G401.6 (cell line): ENCODE results near the gene SPTSSA.
"Not testable (repeated sequence)": the region's sequence is repeated elsewhere in the genome, so short reads cannot be mapped to it uniquely, and the experiment has no call there.

Experiments
- FAIRE-seq: peaks from 2 replicates; lab custom pipeline; 2012; peaks lifted over from hg19 to GRCh38; lab: Jason Lieb, UNC

SPTSSA gene

GRCh38 chr14:34426313-34427295 is 35.4 kb downstream of the SPTSSA start:
- FAIRE-seq, result no peak

- FAIRE-seq, result no peak
Measured at GRCh38 chr14:34425095-34425851, 36.8 kb downstream of the SPTSSA start.

- no peak for FAIRE-seq
Measured at GRCh38 chr14:34424488-34424887, 37.6 kb downstream of the SPTSSA start.

- no peak for FAIRE-seq
Measured at GRCh38 chr14:34423445-34423844, 38.6 kb downstream of the SPTSSA start.

- FAIRE-seq, result no peak
Measured at GRCh38 chr14:34420547-34421150, 41.4 kb downstream of the SPTSSA start.

GRCh38 chr14:34409721-34410120 is 52.3 kb downstream of the SPTSSA start:
- no peak for FAIRE-seq

- no peak for FAIRE-seq
Measured at GRCh38 chr14:34407951-34408350, 54.1 kb downstream of the SPTSSA start.

GRCh38 chr14:34404416-34404815 is 57.6 kb downstream of the SPTSSA start:
- FAIRE-seq, result no peak

GRCh38 chr14:34403646-34404045 is 58.4 kb downstream of the SPTSSA start:
- no peak for FAIRE-seq

GRCh38 chr14:34398024-34398423 is 64.0 kb downstream of the SPTSSA start:
- no peak for FAIRE-seq

- FAIRE-seq, result no peak
Measured at GRCh38 chr14:34387974-34388516, 74.0 kb downstream of the SPTSSA start.

- no peak for FAIRE-seq
Measured at GRCh38 chr14:34386865-34387485, 75.1 kb downstream of the SPTSSA start.

GRCh38 chr14:34385881-34386280 is 76.2 kb downstream of the SPTSSA start:
- FAIRE-seq, result not testable (repeated sequence)

GRCh38 chr14:34383839-34384238 is 78.2 kb downstream of the SPTSSA start:
- FAIRE-seq, result no peak
